Fibroblast of the aortic adventitia (primary cell): ENCODE measurements around the gene FOXM1. TPM values are rescaled to one million over a fixed set of nuclear protein-coding genes. Genes with fewer than 3 reads are reported as not detected.
A peak's percentile ranks its signal among the peaks of the same experiment; 100 is the strongest.

Source experiments
- DNase-seq: peaks from one replicate; pipeline ENCODE4 v3.0.0-alpha.2; 2010; ENCODE audit warnings: low read depth
- H3K4me3 ChIP-seq: 2 replicates; pipeline ENCODE4 v1.5.1; 2011; ENCODE audit warnings: low read depth, mild to moderate bottlenecking, control low read depth, low read length, moderate library complexity
- CTCF ChIP-seq: IDR thresholded peaks from 2 replicates; pipeline ENCODE4 v1.5.1; 2011; ENCODE audit warnings: mild to moderate bottlenecking, low read length, control low read depth, inconsistent platforms; ENCODE audit not compliant: insufficient read depth
- total RNA-seq: library from RNA; depleted of rRNA; stranded (reverse); fragments of >200 nt; gene quantifications from 2 replicates; pipeline ENCODE4 v1.2.3, GENCODE V29; 2012; ENCODE audit warnings: low replicate concordance

The FOXM1 gene
- total RNA-seq, result 1.4 and 19.3 TPM in 2 replicates

GRCh38 chr12:2877047-2877952, at the start of gene FOXM1, which contains the start of gene RHNO1:
Gene FOXM1 (minus strand): TSS chr12:2877174. CDS start chr12:2874478, 2,696 bp downstream.
Gene RHNO1 (plus strand): TSS chr12:2877223. CDS start chr12:2885367, 8,144 bp downstream.
- peak; percentile 26 for TF ChIP-seq CTCF
- DNase-seq, result peak; percentile 85
- H3K4me3 ChIP-seq, result peak within 1 kb of the TSS; percentile 82

- no peak for DNase-seq
- H3K4me3 ChIP-seq, result no peak overlapping the region
- TF ChIP-seq CTCF, result no peak
These were observed 48.5 kb upstream of the FOXM1 start for GRCh38 chr12:2925322-2925995.

- H3K4me3 ChIP-seq, result no peak overlapping the region
- no peak for TF ChIP-seq CTCF
- DNase-seq, result peak; percentile 28
These were observed 47.0 kb upstream of the FOXM1 start for GRCh38 chr12:2924019-2924418.

GRCh38 chr12:2923057-2923456, 46.1 kb upstream of the FOXM1 start:
- no peak overlapping the region for H3K4me3 ChIP-seq
- DNase-seq, result no peak
- TF ChIP-seq CTCF, result no peak

GRCh38 chr12:2922329-2922728, 45.4 kb upstream of the FOXM1 start:
- no peak overlapping the region for H3K4me3 ChIP-seq
- DNase-seq, result no peak
- no peak for TF ChIP-seq CTCF

GRCh38 chr12:2919249-2919648, 42.3 kb upstream of the FOXM1 start:
- no peak overlapping the region for H3K4me3 ChIP-seq
- no peak for TF ChIP-seq CTCF
- no peak for DNase-seq
